Small intestine (tissue), 7 donors: ENCODE measurements around the gene IFIT2. TPM values are rescaled to one million over a fixed set of nuclear protein-coding genes. Genes with fewer than 3 reads are reported as not detected.
"Not testable (repeated sequence)": the region's sequence is repeated elsewhere in the genome, so short reads cannot be mapped to it uniquely, and the experiment has no call there.

Experiments used
- DNase-seq, 2 donors: peaks; one replicate each; pipeline versions ENCODE4 v3.0.0 to v3.0.0-alpha.2; 2013
- FAIRE-seq: peaks from 2 replicates; lab custom pipeline; 2012; peaks lifted over from hg19 to GRCh38; lab: Jason Lieb, UNC
- H3K27ac ChIP-seq, 3 donors: one replicate each; pipeline ENCODE4 v1.5.1; 2013; ENCODE audit warnings: low read length in 2 of 3, mild to moderate bottlenecking in 2 of 3, control low read depth in 1 of 3, inconsistent platforms in 1 of 3, low read depth in 1 of 3, moderate library complexity in 1 of 3
- H3K27me3 ChIP-seq, 3 donors: one replicate each; pipeline ENCODE4 v1.6.1; 2013; ENCODE audit warnings: low read length in 3 of 3, inconsistent platforms in 1 of 3; ENCODE audit not compliant: control insufficient read depth in 3 of 3, insufficient read depth in 3 of 3
- H3K36me3 ChIP-seq, 3 donors: one replicate each; pipeline ENCODE4 v1.6.1; 2013; ENCODE audit warnings: low read length in 3 of 3, inconsistent platforms in 1 of 3, low read depth in 1 of 3, mild to moderate bottlenecking in 1 of 3, moderate library complexity in 1 of 3; ENCODE audit not compliant: control insufficient read depth in 3 of 3, insufficient read depth in 2 of 3
- H3K4me1 ChIP-seq, 3 donors: one replicate each; pipeline ENCODE4 v1.6.1; 2013; ENCODE audit warnings: low read length in 2 of 3, inconsistent platforms in 1 of 3, low read depth in 1 of 3, mild to moderate bottlenecking in 1 of 3, moderate library complexity in 1 of 3; ENCODE audit not compliant: control insufficient read depth in 3 of 3, insufficient read depth in 2 of 3
- H3K4me3 ChIP-seq, 3 donors: one replicate each; pipeline ENCODE4 v1.5.1; 2013; ENCODE audit warnings: low read length in 3 of 3, control low read depth in 1 of 3, inconsistent platforms in 1 of 3, low read depth in 1 of 3, mild to moderate bottlenecking in 1 of 3, moderate library complexity in 1 of 3
- H3K9me3 ChIP-seq, 2 donors: one replicate each; pipeline ENCODE4 v1.6.1; 2013; ENCODE audit warnings: low read depth in 1 of 2, low read length in 1 of 2; ENCODE audit not compliant: control insufficient read depth in 2 of 2, insufficient read depth in 1 of 2
- WGBS, 3 donors: extraction: QIAGEN DNeasy Blood & Tissue Kit; methylation state at CpG; one replicate each; pipeline ENCODE4 v1.1.7; 2013; 5-methylcytosine and 5-hydroxymethylcytosine counted together
- polyA plus RNA-seq, 4 donors: library from polyadenylated mRNA; stranded (reverse) in 3 of 4; unstranded in 1 of 4; fragments of 200-250 nt in 3 of 4; fragments of 120-200 nt in 1 of 4; gene quantifications; one replicate each; pipeline versions ENCODE4 v1.2.1 to v1.2.3, GENCODE V29; 2013
- donor health status: healthy with polysubstance abuse.
- donor health status: control.
- donor health status: control.
- donor health status: Bipolar disorder and iron deficiency.
- donor health status: healthy.

IFIT2 gene
- polyA plus RNA-seq, 4 donors = 2.3 to 4.9 (median 4.5) TPM

GRCh38 chr10:89350631-89351315, 48.9 kb downstream of the IFIT2 start:
- H3K9me3 ChIP-seq = peaks cover 0 to 12% of the 10 kb centered on the region in 2 donors
- not testable (repeated sequence) for H3K36me3 ChIP-seq, FAIRE-seq, H3K4me3 ChIP-seq, H3K27me3 ChIP-seq
- peak; percentile 49 to 58 for DNase-seq
- H3K4me1 ChIP-seq = peaks cover 0 to 68% (median 10%) of the 10 kb centered on the region in 3 donors
- peak overlapping the region; percentile 82 to 98 (median 83) for H3K27ac ChIP-seq
- WGBS, 3 donors = 7 to 18% (median 16%) methylated on average over 7 of the region's 7 CpGs

GRCh38 chr10:89351412-89351779, 49.5 kb downstream of the IFIT2 start:
- Histone ChIP-seq H3K27ac (peak overlapping the region; percentile 82 to 98 (median 83)), H3K4me3 (no peak overlapping the region), H3K4me1 (peaks cover 0 to 62% (median 10%) of the 10 kb centered on the region in 3 donors), H3K9me3 (peaks cover 0 to 12% of the 10 kb centered on the region in 2 donors), H3K27me3 (no peaks in the 10 kb centered on the region), H3K36me3 (no peaks in the 10 kb centered on the region)
- WGBS, 3 donors = 7 to 33% (median 24%) methylated on average over 1 of the region's 1 CpG
- FAIRE-seq = no peak
- peak in 1 of 2 donors; percentile 37 for DNase-seq

GRCh38 chr10:89351780-89352597, 50.1 kb downstream of the IFIT2 start:
- peaks cover 0 to 12% of the 10 kb centered on the region in 2 donors for H3K9me3 ChIP-seq
- peak overlapping the region in 1 of 3 donors; percentile 8 for H3K4me3 ChIP-seq
- 14 to 35% (median 22%) methylated on average over 12 of the region's 12 CpGs for WGBS, 3 donors
- peak overlapping the region; percentile 82 to 98 (median 83) for H3K27ac ChIP-seq
- no peak for FAIRE-seq
- DNase-seq = peak; percentile 76 to 90
- H3K4me1 ChIP-seq = peaks cover 0 to 60% (median 5%) of the 10 kb centered on the region in 3 donors
- no peaks in the 10 kb centered on the region for H3K36me3 ChIP-seq
- no peaks in the 10 kb centered on the region for H3K27me3 ChIP-seq

- Histone ChIP-seq H3K4me3 (no peak overlapping the region), H3K27me3 (no peaks in the 10 kb centered on the region), H3K36me3 (no peaks in the 10 kb centered on the region), H3K4me1 (peaks cover 0 to 57% (median 5%) of the 10 kb centered on the region in 3 donors), H3K27ac (peak overlapping the region in 1 of 3 donors; percentile 98), H3K9me3 (peaks cover 0 to 12% of the 10 kb centered on the region in 2 donors)
- FAIRE-seq (no peak), DNase-seq (no peak)
- 91 to 95% (median 94%) methylated on average over 4 of the region's 4 CpGs for WGBS, 3 donors
These were observed 51.0 kb downstream of the IFIT2 start for GRCh38 chr10:89352802-89353201.

DNA sequence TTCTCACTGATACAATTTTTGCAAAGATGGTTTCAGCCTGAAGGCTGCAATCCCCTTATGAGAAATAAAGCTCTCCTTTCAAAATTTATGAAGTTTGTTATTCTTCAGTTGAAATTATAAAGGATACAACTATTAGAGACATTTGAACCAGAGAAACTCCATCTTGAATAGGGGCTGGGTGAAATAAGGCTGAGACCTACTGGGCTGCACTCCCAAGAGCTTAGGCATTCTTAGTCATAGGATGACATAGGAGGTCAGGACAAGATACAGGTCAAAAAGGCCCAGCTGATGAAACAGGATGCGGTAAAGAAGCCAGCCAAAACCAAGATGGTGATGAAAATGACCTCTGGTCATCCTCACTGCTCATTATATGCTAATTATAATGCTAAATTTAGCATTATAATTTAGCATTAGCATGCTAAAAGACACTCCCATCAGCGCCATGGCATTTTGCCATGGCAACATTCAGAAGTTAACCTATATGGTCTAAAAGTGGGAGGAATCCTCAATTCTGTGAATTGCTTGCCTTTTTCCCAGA, 53.6 kb downstream of the IFIT2 start:
- FAIRE-seq (no peak), DNase-seq (no peak)
- no peak overlapping the region for H3K4me3 ChIP-seq
- H3K9me3 ChIP-seq = peaks cover 0 to 12% of the 10 kb centered on the region in 2 donors
- no peak overlapping the region for H3K27ac ChIP-seq
- H3K4me1 ChIP-seq = peaks cover 0 to 39% (median 3%) of the 10 kb centered on the region in 3 donors
- no peaks in the 10 kb centered on the region for H3K27me3 ChIP-seq
- no peaks in the 10 kb centered on the region for H3K36me3 ChIP-seq
- WGBS, 3 donors = 92 to 97% (median 93%) methylated on average over 2 of the region's 2 CpGs

DNA sequence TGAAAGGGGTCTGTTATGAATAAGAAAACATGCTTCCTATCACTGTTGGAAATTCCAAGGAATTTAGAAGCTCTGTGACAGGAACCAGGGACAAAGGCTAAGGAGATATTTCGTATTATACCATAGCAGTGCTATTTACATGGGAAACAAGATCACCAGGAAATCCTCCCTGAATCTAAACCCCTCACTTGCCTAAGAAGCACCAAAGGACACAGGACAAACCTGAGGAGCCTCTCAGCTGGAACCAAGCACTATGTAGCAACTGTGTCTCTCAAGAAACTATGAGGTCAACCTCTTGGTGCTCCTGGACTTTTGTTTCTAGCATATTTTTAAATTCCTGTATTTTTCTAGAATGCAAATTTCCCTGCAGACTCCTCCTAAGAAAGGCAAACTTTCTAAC, 55.2 kb downstream of the IFIT2 start:
- FAIRE-seq = no peak
- no peaks in the 10 kb centered on the region for H3K27me3 ChIP-seq
- peaks cover 0 to 26% (median 0%) of the 10 kb centered on the region in 3 donors for H3K4me1 ChIP-seq
- no peak overlapping the region for H3K27ac ChIP-seq
- DNase-seq = no peak
- no peak overlapping the region for H3K4me3 ChIP-seq
- H3K36me3 ChIP-seq = no peaks in the 10 kb centered on the region
- peaks cover 0 to 12% of the 10 kb centered on the region in 2 donors for H3K9me3 ChIP-seq
- WGBS, 3 donors = 47 to 68% (median 55%) methylated on average over 1 of the region's 1 CpG

DNA sequence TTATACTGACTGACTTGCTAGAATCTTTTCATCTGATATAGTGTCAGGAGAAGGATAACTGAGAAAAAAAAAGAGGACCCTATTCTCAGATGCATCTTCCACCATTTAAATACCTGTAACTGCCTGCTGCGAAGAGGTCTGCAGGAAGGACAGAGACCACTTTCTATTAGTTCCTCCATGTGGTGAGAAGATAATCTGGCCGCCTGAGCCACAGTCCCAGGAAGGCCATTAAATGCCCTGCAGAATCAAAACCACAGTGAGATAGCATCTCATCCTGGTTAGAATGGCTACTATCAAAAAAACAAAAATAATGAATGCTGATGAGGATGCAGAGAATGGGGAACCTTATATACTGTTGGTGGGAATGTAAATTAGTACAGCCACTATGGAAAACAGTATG, 56.1 kb downstream of the IFIT2 start:
- Histone ChIP-seq H3K36me3 (no peaks in the 10 kb centered on the region), H3K27ac (no peak overlapping the region), H3K4me3 (no peak overlapping the region), H3K27me3 (no peaks in the 10 kb centered on the region), H3K9me3 (peaks cover 0 to 12% of the 10 kb centered on the region in 2 donors), H3K4me1 (peaks cover 0 to 20% (median 0%) of the 10 kb centered on the region in 3 donors)
- FAIRE-seq (no peak), DNase-seq (no peak)
- WGBS, 3 donors = 76 to 87% (median 84%) methylated on average over 2 of the region's 2 CpGs
